CD4-positive, CD25-positive, alpha-beta regulatory T cell (primary cell): ENCODE data around the gene LECT2. TPM values are rescaled to one million over a fixed set of nuclear protein-coding genes. Genes with fewer than 3 reads are reported as not detected.
A peak's percentile ranks its signal among the peaks of the same experiment; 100 is the strongest.

Source experiments
- ATAC-seq, 2 donors: fragments of 150-1000 bp; cut with Tn5 transposase; one replicate each; pipeline ENCODE4 v1.10.0; 2021; ENCODE audit warnings: low read depth in 2 of 2, moderate number of reproducible peaks in 2 of 2, moderate library complexity in 1 of 2
- DNase-seq, 3 donors: peaks; one replicate each; pipeline versions ENCODE4 v3.0.0 to v3.0.0-alpha.2; 2012 to 2022; ENCODE audit warnings: mixed read lengths in 1 of 3
- H3K27ac ChIP-seq: one replicate; pipeline ENCODE4 v1.7.0; 2013; ENCODE audit warnings: mild to moderate bottlenecking, low read length; ENCODE audit not compliant: insufficient read depth, poor library complexity, severe bottlenecking
- H3K27me3 ChIP-seq: one replicate; pipeline ENCODE4 v1.7.0; 2013; ENCODE audit warnings: low read length; ENCODE audit not compliant: control insufficient read depth, insufficient read depth
- H3K36me3 ChIP-seq: one replicate; pipeline ENCODE4 v1.7.0; 2013; ENCODE audit warnings: mild to moderate bottlenecking, low read length, moderate library complexity; ENCODE audit not compliant: control insufficient read depth, insufficient read depth
- H3K4me1 ChIP-seq: 2 replicates; pipeline ENCODE4 v1.7.0; 2013; ENCODE audit warnings: mild to moderate bottlenecking, low read length; ENCODE audit not compliant: insufficient read depth, control insufficient read depth, poor library complexity, severe bottlenecking
- H3K4me3 ChIP-seq: one replicate; pipeline ENCODE4 v1.7.0; 2013; ENCODE audit warnings: low read depth, mild to moderate bottlenecking, low read length, moderate library complexity
- H3K9me3 ChIP-seq, 2 experiments: 1 replicate in 1 of 2; 2 replicates in 1 of 2; pipeline ENCODE4 v1.7.0; 2013; ENCODE audit warnings: low read length in 2 of 2, mild to moderate bottlenecking in 1 of 2, moderate library complexity in 1 of 2; ENCODE audit not compliant: control insufficient read depth in 2 of 2
- H3K27ac Mint-ChIP-seq, 3 donors: one replicate each; pipeline ENCODE4 v1.8.0; 2020 to 2022; ENCODE audit warnings: mild to moderate bottlenecking in 3 of 3, mixed read lengths in 3 of 3, moderate library complexity in 2 of 3
- H3K27me3 Mint-ChIP-seq: one replicate; pipeline ENCODE4 v1.8.0; 2022; ENCODE audit warnings: mild to moderate bottlenecking, mixed read lengths
- H3K36me3 Mint-ChIP-seq: one replicate; pipeline ENCODE4 v1.8.0; 2020; ENCODE audit warnings: mixed read lengths
- H3K4me1 Mint-ChIP-seq, 4 donors: one replicate each; pipeline ENCODE4 v1.8.0; 2020 to 2022; ENCODE audit warnings: mixed read lengths in 4 of 4, mild to moderate bottlenecking in 1 of 4
- H3K4me3 Mint-ChIP-seq, 4 donors: one replicate each; pipeline ENCODE4 v1.8.0; 2020 to 2022; ENCODE audit warnings: mild to moderate bottlenecking in 4 of 4, mixed read lengths in 4 of 4, moderate library complexity in 3 of 4
- H3K9me3 Mint-ChIP-seq, 7 donors: one replicate each; pipeline ENCODE4 v1.8.0; 2020 to 2022; ENCODE audit warnings: mixed read lengths in 7 of 7, mild to moderate bottlenecking in 3 of 7, moderate library complexity in 2 of 7
- polyA plus RNA-seq, 4 donors: library from polyadenylated mRNA; unstranded; fragments of 300-500 nt; fragmentation: Illumina TruSeq; gene quantifications; one replicate each; pipeline ENCODE4 v1.2.3, GENCODE V29; 2021
- total RNA-seq: library from RNA; stranded (reverse); gene quantifications from one replicate; pipeline ENCODE4 v1.2.3, GENCODE V29; 2022

LECT2 gene
- total and polyA plus RNA-seq, 5 donors from 2014 or later = not detected

GRCh38 chr5:135978212-135978631, 23.4 kb upstream of the LECT2 start:
- Mint-ChIP-seq H3K9me3 (peaks cover 0 to 3% (median 0%) of the 10 kb centered on the region in 7 donors), H3K4me1 (no peaks in the 10 kb centered on the region)
- DNase-seq = no peak

GRCh38 chr5:135977375-135977928, 22.7 kb upstream of the LECT2 start:
- Mint-ChIP-seq H3K4me3 (no peak overlapping the region), H3K36me3 (no peaks in the 10 kb centered on the region), H3K27me3 (peaks cover 33% of the 10 kb centered on the region), H3K9me3 (peaks cover 0 to 3% (median 0%) of the 10 kb centered on the region in 7 donors), H3K27ac (no peak overlapping the region), H3K4me1 (no peaks in the 10 kb centered on the region)
- H3K36me3 ChIP-seq = no peaks in the 10 kb centered on the region
- H3K9me3 ChIP-seq = no peaks in the 10 kb centered on the region
- ATAC-seq (no peak), DNase-seq (peak in 1 of 3 donors; percentile 14)
- no peaks in the 10 kb centered on the region for H3K4me1 ChIP-seq
- no peak overlapping the region for H3K27ac ChIP-seq
- peaks cover 18% of the 10 kb centered on the region for H3K27me3 ChIP-seq
- H3K4me3 ChIP-seq = no peak overlapping the region

More at GRCh38 chr5:135978212-135978631, 23.4 kb upstream of the LECT2 start:
- no peaks in the 10 kb centered on the region for H3K4me1 ChIP-seq
- H3K4me3 Mint-ChIP-seq = no peak overlapping the region
- ATAC-seq = no peak
- H3K27ac Mint-ChIP-seq = no peak overlapping the region
- no peaks in the 10 kb centered on the region for H3K9me3 ChIP-seq
- peaks cover 33% of the 10 kb centered on the region for H3K27me3 Mint-ChIP-seq
- H3K27ac ChIP-seq = no peak overlapping the region
- peaks cover 18% of the 10 kb centered on the region for H3K27me3 ChIP-seq
- H3K36me3 ChIP-seq = no peaks in the 10 kb centered on the region
- no peaks in the 10 kb centered on the region for H3K36me3 Mint-ChIP-seq
- H3K4me3 ChIP-seq = no peak overlapping the region

- ATAC-seq = no peak
- no peak overlapping the region for H3K4me3 Mint-ChIP-seq
- no peak overlapping the region for H3K27ac Mint-ChIP-seq
- H3K36me3 Mint-ChIP-seq = no peaks in the 10 kb centered on the region
- no peaks in the 10 kb centered on the region for H3K9me3 ChIP-seq
- no peak overlapping the region for H3K27ac ChIP-seq
- no peak for DNase-seq
- H3K9me3 Mint-ChIP-seq = peaks cover 0 to 5% (median 0%) of the 10 kb centered on the region in 7 donors
- H3K4me3 ChIP-seq = no peak overlapping the region
- no peaks in the 10 kb centered on the region for H3K4me1 Mint-ChIP-seq
- H3K4me1 ChIP-seq = no peaks in the 10 kb centered on the region
- no peaks in the 10 kb centered on the region for H3K36me3 ChIP-seq
- H3K27me3 ChIP-seq = peaks cover 20% of the 10 kb centered on the region
- H3K27me3 Mint-ChIP-seq = peaks cover 35% of the 10 kb centered on the region
Measured at GRCh38 chr5:135976216-135976615, 21.4 kb upstream of the LECT2 start.

DNA sequence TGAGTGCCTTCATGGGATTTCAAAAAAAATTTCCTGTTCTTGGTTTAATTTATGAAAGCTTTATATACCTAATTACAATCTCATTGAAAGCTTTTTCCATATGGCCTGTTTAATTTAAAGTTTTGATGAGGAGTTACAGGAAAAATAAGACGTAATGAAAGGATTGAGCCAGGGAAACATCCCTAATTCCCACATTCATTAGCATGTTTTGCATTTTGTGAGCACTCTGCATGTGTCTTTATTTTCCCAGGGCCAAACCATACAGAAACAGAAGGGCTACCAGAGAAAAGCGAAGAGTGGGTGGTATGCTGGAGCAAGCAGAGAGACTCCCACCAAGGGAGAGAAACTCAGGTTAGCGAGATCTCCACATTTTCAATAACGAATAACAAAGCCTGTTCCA, 20.3 kb upstream of the LECT2 start:
- no peak for ATAC-seq
- peaks cover 38% of the 10 kb centered on the region for H3K27me3 Mint-ChIP-seq
- H3K4me1 Mint-ChIP-seq = no peaks in the 10 kb centered on the region
- no peak for DNase-seq
- Histone ChIP-seq H3K27ac (no peak overlapping the region), H3K9me3 (no peaks in the 10 kb centered on the region), H3K36me3 (no peaks in the 10 kb centered on the region), H3K4me1 (no peaks in the 10 kb centered on the region), H3K27me3 (peaks cover 23% of the 10 kb centered on the region), H3K4me3 (no peak overlapping the region)
- no peak overlapping the region for H3K4me3 Mint-ChIP-seq
- H3K27ac Mint-ChIP-seq = no peak overlapping the region
- peaks cover 0 to 8% (median 3%) of the 10 kb centered on the region in 7 donors for H3K9me3 Mint-ChIP-seq
- no peaks in the 10 kb centered on the region for H3K36me3 Mint-ChIP-seq

GRCh38 chr5:135974021-135974600, 19.3 kb upstream of the LECT2 start:
- Mint-ChIP-seq H3K4me3 (no peak overlapping the region), H3K36me3 (no peaks in the 10 kb centered on the region), H3K27me3 (peaks cover 33% of the 10 kb centered on the region), H3K4me1 (no peaks in the 10 kb centered on the region), H3K9me3 (peaks cover 0 to 7% (median 3%) of the 10 kb centered on the region in 7 donors), H3K27ac (no peak overlapping the region)
- Histone ChIP-seq H3K36me3 (no peaks in the 10 kb centered on the region), H3K9me3 (no peaks in the 10 kb centered on the region), H3K4me1 (no peaks in the 10 kb centered on the region), H3K27ac (no peak overlapping the region), H3K4me3 (no peak overlapping the region), H3K27me3 (peaks cover 19% of the 10 kb centered on the region)
- ATAC-seq (no peak), DNase-seq (no peak)

- DNase-seq (no peak), ATAC-seq (no peak)
- Mint-ChIP-seq H3K36me3 (no peaks in the 10 kb centered on the region), H3K4me1 (no peaks in the 10 kb centered on the region), H3K27ac (no peak overlapping the region), H3K9me3 (peaks cover 0 to 8% (median 3%) of the 10 kb centered on the region in 7 donors), H3K4me3 (no peak overlapping the region), H3K27me3 (peaks cover 28% of the 10 kb centered on the region)
- Histone ChIP-seq H3K4me3 (no peak overlapping the region), H3K4me1 (no peaks in the 10 kb centered on the region), H3K9me3 (no peaks in the 10 kb centered on the region), H3K27me3 (peaks cover 19% of the 10 kb centered on the region), H3K27ac (no peak overlapping the region), H3K36me3 (no peaks in the 10 kb centered on the region)
Measured at GRCh38 chr5:135973323-135974020, 18.7 kb upstream of the LECT2 start.

GRCh38 chr5:135971701-135972100, 16.9 kb upstream of the LECT2 start:
- no peak overlapping the region for H3K4me3 ChIP-seq
- Mint-ChIP-seq H3K27me3 (peaks cover 22% of the 10 kb centered on the region), H3K9me3 (peaks cover 0 to 15% (median 3%) of the 10 kb centered on the region in 7 donors), H3K36me3 (no peaks in the 10 kb centered on the region), H3K4me3 (no peak overlapping the region), H3K4me1 (no peaks in the 10 kb centered on the region), H3K27ac (no peak overlapping the region)
- no peak for DNase-seq
- H3K36me3 ChIP-seq = no peaks in the 10 kb centered on the region
- H3K9me3 ChIP-seq = no peaks in the 10 kb centered on the region
- ATAC-seq = no peak
- no peak overlapping the region for H3K27ac ChIP-seq
- peaks cover 20% of the 10 kb centered on the region for H3K27me3 ChIP-seq
- no peaks in the 10 kb centered on the region for H3K4me1 ChIP-seq
